PC-3 (cell line): Measurements from ENCODE around the gene HYCC2.

Source experiments
- EZH2 ChIP-seq: fragments of 300-600 bp; sonication (generic); IDR thresholded peaks from one replicate; pipeline ENCODE4 v1.6.1; 2017; ENCODE audit warnings: antibody characterized with exemption, mild to moderate bottlenecking, low read length; ENCODE audit not compliant: unreplicated experiment
- TF ChIP-seq, protein P1 (sequence below): fragments of 300-600 bp; sonication (generic); conservative IDR thresholded peaks from 2 replicates; pipeline ENCODE4 v1.5.1; 2017; ENCODE audit warnings: antibody characterized with exemption, low read depth, mild to moderate bottlenecking, low read length

DNA sequence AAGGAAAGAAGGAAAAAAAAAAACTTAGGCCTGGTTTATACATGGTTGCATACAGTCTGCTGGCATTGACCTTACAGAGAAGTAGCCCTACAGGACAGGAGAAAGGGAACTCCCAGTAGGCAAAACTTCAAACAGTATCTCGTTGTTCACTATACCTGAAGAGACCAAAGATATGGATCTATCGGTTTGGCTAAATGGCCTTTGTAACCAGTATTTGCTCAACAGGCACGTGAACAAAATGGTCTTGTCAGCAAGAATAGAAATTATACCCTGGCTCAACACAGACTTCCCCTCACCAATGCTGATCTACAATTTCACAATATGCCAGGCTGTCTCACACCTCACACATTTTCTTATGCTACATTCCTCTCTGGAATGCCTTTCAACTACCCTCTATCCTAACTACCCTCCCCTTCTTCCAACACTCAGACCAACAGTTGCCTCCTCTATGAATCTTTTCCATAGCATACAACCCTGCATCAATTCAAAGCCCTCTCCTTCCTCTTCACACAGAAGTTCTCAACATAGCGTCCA, 13.7 kb downstream of the HYCC2 start:
- TF ChIP-seq, protein P1, sequence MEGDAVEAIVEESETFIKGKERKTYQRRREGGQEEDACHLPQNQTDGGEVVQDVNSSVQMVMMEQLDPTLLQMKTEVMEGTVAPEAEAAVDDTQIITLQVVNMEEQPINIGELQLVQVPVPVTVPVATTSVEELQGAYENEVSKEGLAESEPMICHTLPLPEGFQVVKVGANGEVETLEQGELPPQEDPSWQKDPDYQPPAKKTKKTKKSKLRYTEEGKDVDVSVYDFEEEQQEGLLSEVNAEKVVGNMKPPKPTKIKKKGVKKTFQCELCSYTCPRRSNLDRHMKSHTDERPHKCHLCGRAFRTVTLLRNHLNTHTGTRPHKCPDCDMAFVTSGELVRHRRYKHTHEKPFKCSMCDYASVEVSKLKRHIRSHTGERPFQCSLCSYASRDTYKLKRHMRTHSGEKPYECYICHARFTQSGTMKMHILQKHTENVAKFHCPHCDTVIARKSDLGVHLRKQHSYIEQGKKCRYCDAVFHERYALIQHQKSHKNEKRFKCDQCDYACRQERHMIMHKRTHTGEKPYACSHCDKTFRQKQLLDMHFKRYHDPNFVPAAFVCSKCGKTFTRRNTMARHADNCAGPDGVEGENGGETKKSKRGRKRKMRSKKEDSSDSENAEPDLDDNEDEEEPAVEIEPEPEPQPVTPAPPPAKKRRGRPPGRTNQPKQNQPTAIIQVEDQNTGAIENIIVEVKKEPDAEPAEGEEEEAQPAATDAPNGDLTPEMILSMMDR: no peak
- no peak for TF ChIP-seq EZH2
